OCI-LY1 (cell line): Measurements from ENCODE around the gene JCAD.
"Not testable (repeated sequence)": the region's sequence is repeated elsewhere in the genome, so short reads cannot be mapped to it uniquely, and the experiment has no call there.

ENCODE experiments used
- H2AFZ ChIP-seq: fragments of 200-600 bp; sonication (generic), shearing (Covaris generic); 2 replicates; pipeline ENCODE4 v1.6.0; 2014; ENCODE audit warnings: antibody characterized with exemption, mild to moderate bottlenecking, low read length
- H3F3A ChIP-seq: fragments of 200-600 bp; sonication (generic), shearing (Covaris generic); 2 replicates; pipeline ENCODE4 v1.6.0; 2014; ENCODE audit warnings: mild to moderate bottlenecking, antibody characterized with exemption, low read length, moderate library complexity; ENCODE audit not compliant: insufficient read depth
- H3K27ac ChIP-seq: fragments of 200-600 bp; sonication (generic); 2 replicates; pipeline ENCODE4 v1.5.1; 2014; ENCODE audit warnings: low read length, mixed run types, mild to moderate bottlenecking, low read depth; ENCODE audit not compliant: poor library complexity, severe bottlenecking
- H3K27me3 ChIP-seq: fragments of 200-600 bp; sonication (generic); 2 replicates; pipeline ENCODE4 v1.6.0; 2014; ENCODE audit warnings: antibody characterized with exemption, mild to moderate bottlenecking, low read length, moderate library complexity; ENCODE audit not compliant: insufficient read depth
- H3K36me3 ChIP-seq: fragments of 200-600 bp; sonication (generic); 2 replicates; pipeline ENCODE4 v1.6.1; 2014; ENCODE audit warnings: mild to moderate bottlenecking, antibody characterized with exemption, low read length, moderate library complexity, mixed read lengths; ENCODE audit not compliant: insufficient read depth
- H3K4me1 ChIP-seq: fragments of 200-600 bp; sonication (generic); 2 replicates; pipeline ENCODE4 v1.5.1; 2014; ENCODE audit warnings: mild to moderate bottlenecking, low read length, moderate library complexity; ENCODE audit not compliant: insufficient read depth, severe bottlenecking
- H3K4me2 ChIP-seq: fragments of 200-600 bp; sonication (generic), shearing (Covaris generic); 2 replicates; pipeline ENCODE4 v1.6.1; 2014; ENCODE audit warnings: low read length
- H3K4me3 ChIP-seq: fragments of 200-600 bp; sonication (generic); 2 replicates; pipeline ENCODE4 v1.5.1; 2014; ENCODE audit warnings: low read length, low read depth, mild to moderate bottlenecking, mixed read lengths; ENCODE audit not compliant: poor library complexity, severe bottlenecking
- H3K79me2 ChIP-seq: fragments of 200-600 bp; shearing (Covaris generic); 2 replicates; pipeline ENCODE4 v1.6.1; 2016; ENCODE audit warnings: mixed run types, low read length, mixed read lengths; ENCODE audit not compliant: insufficient read depth
- H3K9ac ChIP-seq: fragments of 200-600 bp; sonication (generic), shearing (Covaris generic); 2 replicates; pipeline ENCODE4 v1.6.1; 2014; ENCODE audit warnings: mild to moderate bottlenecking, low read length, mixed read lengths
- H3K9me2 ChIP-seq: fragments of 200-600 bp; sonication (generic), shearing (Covaris generic); 2 replicates; pipeline ENCODE4 v1.6.1; 2014; ENCODE audit warnings: low read depth, mild to moderate bottlenecking, low read length, mixed read lengths
- H3K9me3 ChIP-seq: fragments of 200-600 bp; shearing (Covaris generic); 2 replicates; pipeline ENCODE4 v1.6.1; 2014; ENCODE audit warnings: low read length, mixed read lengths
- H4K20me1 ChIP-seq: fragments of 200-600 bp; sonication (generic), shearing (Covaris generic); 2 replicates; pipeline ENCODE4 v1.6.0; 2016; ENCODE audit warnings: mild to moderate bottlenecking, low read length; ENCODE audit not compliant: insufficient read depth
- CTCF ChIP-seq: fragments of 200-600 bp; sonication (generic), shearing (Covaris generic); IDR thresholded peaks from 2 replicates; pipeline ENCODE4 v1.5.1; 2017; ENCODE audit warnings: mild to moderate bottlenecking, antibody characterized with exemption, low read length, moderate library complexity, mixed read lengths
- EZH2 ChIP-seq: fragments of 200-600 bp; sonication (generic), shearing (Covaris generic); IDR thresholded peaks from 2 replicates; pipeline ENCODE4 v1.8.0; 2017; ENCODE audit warnings: borderline replicate concordance, mixed run types, mild to moderate bottlenecking, antibody characterized with exemption, low read length, moderate library complexity, mixed read lengths

JCAD gene

GRCh38 chr10:30011396-30011795 is 48.0 kb downstream of the JCAD start:
- H4K20me1 ChIP-seq, result no peaks in the 10 kb centered on the region
- TF ChIP-seq EZH2, result no peak
- no peak for TF ChIP-seq CTCF
- no peaks in the 10 kb centered on the region for H3K9me3 ChIP-seq
- no peak overlapping the region for H3K9ac ChIP-seq
- H2AFZ ChIP-seq, result no peak overlapping the region
- H3K9me2 ChIP-seq, result no peaks in the 10 kb centered on the region
- H3F3A ChIP-seq, result no peaks in the 10 kb centered on the region
- no peaks in the 10 kb centered on the region for H3K4me1 ChIP-seq
- H3K79me2 ChIP-seq, result no peaks in the 10 kb centered on the region
- no peak overlapping the region for H3K4me3 ChIP-seq
- no peak overlapping the region for H3K27ac ChIP-seq
- H3K27me3 ChIP-seq, result no peaks in the 10 kb centered on the region; the same call in 1 of the 2 replicates
- no peak overlapping the region for H3K4me2 ChIP-seq
- no peaks in the 10 kb centered on the region for H3K36me3 ChIP-seq

GRCh38 chr10:30007406-30007805 is 52.0 kb downstream of the JCAD start:
- H3K9me3 ChIP-seq, result no peaks in the 10 kb centered on the region
- no peaks in the 10 kb centered on the region for H3K79me2 ChIP-seq
- H3K4me2 ChIP-seq, result no peak overlapping the region
- H3F3A ChIP-seq, result no peaks in the 10 kb centered on the region
- no peak for TF ChIP-seq EZH2
- TF ChIP-seq CTCF, result no peak
- H3K27ac ChIP-seq, result no peak overlapping the region
- no peak overlapping the region for H2AFZ ChIP-seq
- H3K27me3 ChIP-seq, result no peaks in the 10 kb centered on the region
- H3K36me3 ChIP-seq, result no peaks in the 10 kb centered on the region
- H3K9ac ChIP-seq, result no peak overlapping the region
- H3K4me3 ChIP-seq, result no peak overlapping the region
- no peaks in the 10 kb centered on the region for H4K20me1 ChIP-seq
- no peaks in the 10 kb centered on the region for H3K9me2 ChIP-seq
- H3K4me1 ChIP-seq, result no peaks in the 10 kb centered on the region

GRCh38 chr10:30006410-30006809 is 53.0 kb downstream of the JCAD start:
- no peak overlapping the region for H2AFZ ChIP-seq
- no peak overlapping the region for H3K4me2 ChIP-seq
- H3K4me1 ChIP-seq, result no peaks in the 10 kb centered on the region
- no peak overlapping the region for H3K27ac ChIP-seq
- no peaks in the 10 kb centered on the region for H3K79me2 ChIP-seq
- H3K9me3 ChIP-seq, result no peaks in the 10 kb centered on the region
- H3K36me3 ChIP-seq, result no peaks in the 10 kb centered on the region
- H4K20me1 ChIP-seq, result no peaks in the 10 kb centered on the region
- H3K9me2 ChIP-seq, result no peaks in the 10 kb centered on the region
- no peaks in the 10 kb centered on the region for H3F3A ChIP-seq
- H3K9ac ChIP-seq, result no peak overlapping the region
- TF ChIP-seq CTCF (no peak), EZH2 (no peak)
- no peak overlapping the region for H3K4me3 ChIP-seq
- H3K27me3 ChIP-seq, result no peaks in the 10 kb centered on the region

GRCh38 chr10:30005116-30005515 is 54.3 kb downstream of the JCAD start:
- H3K79me2 ChIP-seq, H3K4me2 ChIP-seq, H4K20me1 ChIP-seq, H3K4me3 ChIP-seq, H3K9me3 ChIP-seq, H2AFZ ChIP-seq, H3F3A ChIP-seq, H3K27me3 ChIP-seq, H3K9me2 ChIP-seq, H3K9ac ChIP-seq, H3K36me3 ChIP-seq, H3K27ac ChIP-seq, H3K4me1 ChIP-seq: not testable (repeated sequence)
